Liver (tissue), 9 donors: ENCODE measurements around the gene SPACDR. TPM values are rescaled to one million over a fixed set of nuclear protein-coding genes. Genes with fewer than 3 reads are reported as not detected.
A peak's percentile ranks its signal among the peaks of the same experiment; 100 is the strongest.

Source experiments
- DNase-seq: peaks from one replicate; pipeline ENCODE4 v3.0.0-alpha.2; 2017; ENCODE audit warnings: low spot score
- H3K27ac ChIP-seq, 2 donors: one replicate each; pipeline ENCODE4 v1.7.0; 2013; ENCODE audit warnings: inconsistent platforms in 2 of 2, low read length in 2 of 2, control low read depth in 1 of 2, low read depth in 1 of 2, mild to moderate bottlenecking in 1 of 2
- H3K27me3 ChIP-seq, 4 donors: one replicate each; pipeline versions ENCODE4 v1.6.1 to v1.7.0; 2013; ENCODE audit warnings: low read length in 3 of 4, inconsistent platforms in 1 of 4, mild to moderate bottlenecking in 1 of 4, moderate library complexity in 1 of 4; ENCODE audit not compliant: control insufficient read depth in 4 of 4, insufficient read depth in 4 of 4
- H3K36me3 ChIP-seq, 4 donors: one replicate each; pipeline versions ENCODE4 v1.6.1 to v1.7.0; 2013; ENCODE audit warnings: low read length in 3 of 4, mild to moderate bottlenecking in 3 of 4, low read depth in 1 of 4, moderate library complexity in 1 of 4; ENCODE audit not compliant: control insufficient read depth in 4 of 4, insufficient read depth in 3 of 4
- H3K4me1 ChIP-seq, 4 donors: one replicate each; pipeline versions ENCODE4 v1.6.1 to v1.7.0; 2013; ENCODE audit warnings: low read length in 3 of 4, mild to moderate bottlenecking in 3 of 4, moderate library complexity in 1 of 4; ENCODE audit not compliant: control insufficient read depth in 4 of 4, insufficient read depth in 4 of 4
- H3K4me3 ChIP-seq, 3 donors: one replicate each; pipeline versions ENCODE4 v1.6.1 to v1.7.0; 2013; ENCODE audit warnings: low read length in 3 of 3, control low read depth in 1 of 3, low read depth in 1 of 3, mild to moderate bottlenecking in 1 of 3
- H3K9ac ChIP-seq, 2 donors: one replicate each; pipeline ENCODE4 v1.7.0; 2013; ENCODE audit warnings: low read length in 2 of 2, mild to moderate bottlenecking in 2 of 2, moderate library complexity in 2 of 2, control low read depth in 1 of 2, low read depth in 1 of 2
- H3K9me3 ChIP-seq, 4 donors: one replicate each; pipeline versions ENCODE4 v1.6.1 to v1.7.0; 2013; ENCODE audit warnings: low read length in 3 of 4; ENCODE audit not compliant: control insufficient read depth in 4 of 4
- FOXA1 ChIP-seq: IDR thresholded peaks from 2 replicates; pipeline ENCODE4 v1.6.1; 2016; ENCODE audit warnings: antibody characterized with exemption
- FOXA2 ChIP-seq: IDR thresholded peaks from 2 replicates; pipeline ENCODE4 v1.6.1; 2016; ENCODE audit warnings: antibody characterized with exemption
- GABPA ChIP-seq, 2 donors: IDR thresholded peaks in 1 of 2; conservative IDR thresholded peaks in 1 of 2; 2 replicates each; pipeline ENCODE4 v1.6.1; 2016; ENCODE audit warnings: antibody characterized with exemption in 2 of 2, mild to moderate bottlenecking in 1 of 2, moderate library complexity in 1 of 2
- HNF4A ChIP-seq, 2 donors: conservative IDR thresholded peaks; 2 replicates each; pipeline ENCODE4 v1.6.1; 2016; ENCODE audit warnings: antibody characterized with exemption in 2 of 2, mild to moderate bottlenecking in 2 of 2
- JUND ChIP-seq, 2 donors: IDR thresholded peaks; 2 replicates each; pipeline ENCODE4 v1.6.1; 2016; ENCODE audit warnings: antibody characterized with exemption in 2 of 2
- NR2F2 ChIP-seq: IDR thresholded peaks from 2 replicates; pipeline ENCODE4 v1.6.1; 2016; ENCODE audit warnings: antibody characterized with exemption
- RAD21 ChIP-seq, 2 donors: IDR thresholded peaks; 2 replicates each; pipeline ENCODE4 v1.6.1; 2016; ENCODE audit warnings: antibody characterized with exemption in 2 of 2, mild to moderate bottlenecking in 2 of 2
- RXRA ChIP-seq, 2 donors: IDR thresholded peaks; 2 replicates each; pipeline ENCODE4 v1.6.1; 2017 to 2018; ENCODE audit warnings: antibody characterized with exemption in 2 of 2, mild to moderate bottlenecking in 1 of 2
- SP1 ChIP-seq: IDR thresholded peaks from 2 replicates; pipeline ENCODE4 v1.6.1; 2018; ENCODE audit warnings: antibody characterized with exemption, mild to moderate bottlenecking
- TAF1 ChIP-seq: conservative IDR thresholded peaks from 2 replicates; pipeline ENCODE4 v1.6.1; 2016; ENCODE audit warnings: antibody characterized with exemption, mild to moderate bottlenecking
- WGBS: extraction: QIAGEN DNeasy Blood & Tissue Kit; methylation state at CpG from one replicate; pipeline ENCODE4 v1.1.7; 2013; 5-methylcytosine and 5-hydroxymethylcytosine counted together
- polyA plus RNA-seq, 2 donors: library from polyadenylated mRNA; stranded (reverse) in 1 of 2; unstranded in 1 of 2; fragments of 200-250 nt in 1 of 2; fragments of >200 nt in 1 of 2; fragmentation: Nextera tagmentation in 1 of 2; extraction: Ambion mirVana in 1 of 2; gene quantifications; one replicate each; pipeline versions ENCODE4 v1.2.1 to v1.2.3, GENCODE V29; 2013 to 2015
- total RNA-seq, 2 donors: library from RNA; depleted of rRNA; stranded (reverse); fragments of >200 nt; gene quantifications; one replicate each; pipeline ENCODE4 v1.2.3, GENCODE V29; 2014
- TF ChIP-seq, protein P1 (sequence below): IDR thresholded peaks from 2 replicates; pipeline ENCODE4 v1.6.1; 2016; ENCODE audit warnings: antibody characterized with exemption
- TF ChIP-seq, protein P2 (sequence below): IDR thresholded peaks from 2 replicates; pipeline ENCODE4 v1.6.1; 2016; ENCODE audit warnings: antibody characterized with exemption, mild to moderate bottlenecking
- TF ChIP-seq, protein P3 (sequence below): IDR thresholded peaks from 2 replicates; pipeline ENCODE4 v1.6.1; 2016; ENCODE audit warnings: antibody characterized with exemption
- TF ChIP-seq, protein P4 (sequence below): IDR thresholded peaks from 2 replicates; pipeline ENCODE4 v1.6.1; 2016; ENCODE audit warnings: antibody characterized with exemption
- donor health status: healthy.
- donor health status: healthy.
- donor health status: healthy.
- donor health status: healthy.
- donor health status: healthy.

The SPACDR gene
- total and polyA plus RNA-seq, 4 donors: 0.06 to 0.33 (median 0.17) TPM; not detected in 1

DNA sequence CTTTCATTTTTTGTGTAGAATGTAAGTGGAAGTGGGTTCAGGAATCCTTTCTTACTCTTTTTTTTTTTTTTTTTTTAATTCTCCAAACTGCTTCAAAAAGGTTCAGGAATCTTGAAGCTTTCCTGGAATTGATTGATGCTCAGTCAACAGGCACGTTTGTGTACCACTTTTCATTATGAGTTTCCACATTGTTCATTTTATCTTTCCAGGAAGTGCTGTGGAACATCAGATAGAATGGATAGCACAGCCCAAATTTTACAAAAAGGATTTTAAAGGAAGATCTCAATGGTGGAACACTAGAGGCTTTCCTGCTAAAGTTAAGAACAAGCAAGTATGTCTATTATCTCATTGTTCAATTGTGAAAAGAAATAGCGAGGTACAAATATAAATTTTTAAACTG lies 25.9 kb downstream of the SPACDR start:
- Histone ChIP-seq H3K27ac (no peak overlapping the region), H3K4me3 (no peak overlapping the region), H3K4me1 (peaks cover 0 to 16% (median 10%) of the 10 kb centered on the region in 4 donors)

DNA sequence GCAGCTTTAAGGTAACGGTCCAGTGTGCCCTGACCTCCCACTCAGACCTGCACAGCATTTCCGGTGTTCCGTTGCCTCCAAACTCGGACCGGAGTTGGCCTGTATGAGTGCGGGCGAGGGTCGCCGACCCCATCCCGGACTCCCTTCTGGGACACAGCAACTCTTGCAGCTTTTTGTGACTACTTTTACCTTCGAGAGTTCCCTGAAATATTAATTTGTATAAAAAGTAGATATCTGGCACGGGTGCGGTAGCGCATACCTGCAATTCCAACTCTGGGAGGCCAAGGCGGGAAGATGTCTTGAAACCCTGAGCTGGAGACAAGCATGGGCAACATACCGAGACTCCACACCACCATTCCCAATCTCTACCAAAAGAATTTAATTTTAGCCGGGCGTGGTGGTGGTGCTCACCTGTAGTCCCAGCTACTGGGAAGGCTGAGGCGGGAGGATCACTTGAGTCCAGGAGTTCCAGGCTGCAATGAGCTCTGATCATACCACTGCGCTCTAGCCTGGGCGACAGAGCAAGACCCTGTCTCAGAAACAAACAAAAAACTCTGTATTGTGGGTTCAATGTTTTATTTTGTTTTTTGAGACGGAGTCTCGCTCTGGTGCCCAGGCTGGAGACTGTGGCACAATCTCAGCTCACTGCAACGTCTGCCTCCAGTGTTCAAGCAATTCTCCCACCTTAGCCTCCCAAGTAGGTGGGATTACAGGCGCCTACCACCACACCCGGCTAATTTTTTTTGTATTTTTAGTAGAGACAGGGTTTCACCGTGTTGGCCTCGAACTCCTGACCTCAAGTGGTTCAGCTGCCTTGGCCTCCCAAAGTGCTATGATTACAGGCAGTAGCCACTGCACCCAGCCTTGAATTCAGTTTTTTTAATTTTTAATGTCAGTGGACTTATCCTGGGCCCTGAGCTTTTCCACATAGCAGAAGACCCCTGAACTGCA lies 26.6 kb downstream of the SPACDR start:
- H3K4me3 ChIP-seq: no peak overlapping the region
- 91% methylated on average over 28 of the region's 28 CpGs for WGBS
- TF ChIP-seq, protein P1, sequence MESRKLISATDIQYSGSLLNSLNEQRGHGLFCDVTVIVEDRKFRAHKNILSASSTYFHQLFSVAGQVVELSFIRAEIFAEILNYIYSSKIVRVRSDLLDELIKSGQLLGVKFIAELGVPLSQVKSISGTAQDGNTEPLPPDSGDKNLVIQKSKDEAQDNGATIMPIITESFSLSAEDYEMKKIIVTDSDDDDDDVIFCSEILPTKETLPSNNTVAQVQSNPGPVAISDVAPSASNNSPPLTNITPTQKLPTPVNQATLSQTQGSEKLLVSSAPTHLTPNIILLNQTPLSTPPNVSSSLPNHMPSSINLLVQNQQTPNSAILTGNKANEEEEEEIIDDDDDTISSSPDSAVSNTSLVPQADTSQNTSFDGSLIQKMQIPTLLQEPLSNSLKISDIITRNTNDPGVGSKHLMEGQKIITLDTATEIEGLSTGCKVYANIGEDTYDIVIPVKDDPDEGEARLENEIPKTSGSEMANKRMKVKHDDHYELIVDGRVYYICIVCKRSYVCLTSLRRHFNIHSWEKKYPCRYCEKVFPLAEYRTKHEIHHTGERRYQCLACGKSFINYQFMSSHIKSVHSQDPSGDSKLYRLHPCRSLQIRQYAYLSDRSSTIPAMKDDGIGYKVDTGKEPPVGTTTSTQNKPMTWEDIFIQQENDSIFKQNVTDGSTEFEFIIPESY: no peak
- TF ChIP-seq, protein P2, sequence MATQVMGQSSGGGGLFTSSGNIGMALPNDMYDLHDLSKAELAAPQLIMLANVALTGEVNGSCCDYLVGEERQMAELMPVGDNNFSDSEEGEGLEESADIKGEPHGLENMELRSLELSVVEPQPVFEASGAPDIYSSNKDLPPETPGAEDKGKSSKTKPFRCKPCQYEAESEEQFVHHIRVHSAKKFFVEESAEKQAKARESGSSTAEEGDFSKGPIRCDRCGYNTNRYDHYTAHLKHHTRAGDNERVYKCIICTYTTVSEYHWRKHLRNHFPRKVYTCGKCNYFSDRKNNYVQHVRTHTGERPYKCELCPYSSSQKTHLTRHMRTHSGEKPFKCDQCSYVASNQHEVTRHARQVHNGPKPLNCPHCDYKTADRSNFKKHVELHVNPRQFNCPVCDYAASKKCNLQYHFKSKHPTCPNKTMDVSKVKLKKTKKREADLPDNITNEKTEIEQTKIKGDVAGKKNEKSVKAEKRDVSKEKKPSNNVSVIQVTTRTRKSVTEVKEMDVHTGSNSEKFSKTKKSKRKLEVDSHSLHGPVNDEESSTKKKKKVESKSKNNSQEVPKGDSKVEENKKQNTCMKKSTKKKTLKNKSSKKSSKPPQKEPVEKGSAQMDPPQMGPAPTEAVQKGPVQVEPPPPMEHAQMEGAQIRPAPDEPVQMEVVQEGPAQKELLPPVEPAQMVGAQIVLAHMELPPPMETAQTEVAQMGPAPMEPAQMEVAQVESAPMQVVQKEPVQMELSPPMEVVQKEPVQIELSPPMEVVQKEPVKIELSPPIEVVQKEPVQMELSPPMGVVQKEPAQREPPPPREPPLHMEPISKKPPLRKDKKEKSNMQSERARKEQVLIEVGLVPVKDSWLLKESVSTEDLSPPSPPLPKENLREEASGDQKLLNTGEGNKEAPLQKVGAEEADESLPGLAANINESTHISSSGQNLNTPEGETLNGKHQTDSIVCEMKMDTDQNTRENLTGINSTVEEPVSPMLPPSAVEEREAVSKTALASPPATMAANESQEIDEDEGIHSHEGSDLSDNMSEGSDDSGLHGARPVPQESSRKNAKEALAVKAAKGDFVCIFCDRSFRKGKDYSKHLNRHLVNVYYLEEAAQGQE: no peak
- TF ChIP-seq GABPA (IDR thresholded peaks at IDR 0.05 in 1 of 2, conservative IDR thresholded peaks at IDR 0.05 in 1 of 2): no peak
- TF ChIP-seq JUND (IDR thresholded peaks at IDR 0.05): no peak
- no peak for TF ChIP-seq TAF1
- H3K27me3 ChIP-seq: no peaks in the 10 kb centered on the region
- peaks cover 0 to 20% (median 11%) of the 10 kb centered on the region in 4 donors for H3K4me1 ChIP-seq
- H3K36me3 ChIP-seq: peaks cover 2 to 14% (median 6%) of the 10 kb centered on the region in 4 donors
- no peak for DNase-seq
- H3K9me3 ChIP-seq: no peaks in the 10 kb centered on the region
- no peak overlapping the region for H3K9ac ChIP-seq
- peak overlapping the region; percentile 90 to 99 for H3K27ac ChIP-seq

More for the DNA sequence above, 25.9 kb downstream of the SPACDR start:
- peaks cover 2 to 11% (median 4%) of the 10 kb centered on the region in 4 donors for H3K36me3 ChIP-seq
- DNase-seq: no peak
- H3K9ac ChIP-seq: no peak overlapping the region
- TF ChIP-seq GABPA (IDR thresholded peaks at IDR 0.05 in 1 of 2, conservative IDR thresholded peaks at IDR 0.05 in 1 of 2): no peak
- TF ChIP-seq, protein P2: no peak
- no peak for TF ChIP-seq RXRA (IDR thresholded peaks at IDR 0.05)
- no peak for TF ChIP-seq SP1
- TF ChIP-seq TAF1: no peak
- TF ChIP-seq NR2F2: no peak
- TF ChIP-seq HNF4A (conservative IDR thresholded peaks at IDR 0.05): no peak
- no peak for TF ChIP-seq JUND (IDR thresholded peaks at IDR 0.05)
- TF ChIP-seq FOXA1: no peak
- TF ChIP-seq, protein P3, sequence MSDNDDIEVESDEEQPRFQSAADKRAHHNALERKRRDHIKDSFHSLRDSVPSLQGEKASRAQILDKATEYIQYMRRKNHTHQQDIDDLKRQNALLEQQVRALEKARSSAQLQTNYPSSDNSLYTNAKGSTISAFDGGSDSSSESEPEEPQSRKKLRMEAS: no peak
- no peak for TF ChIP-seq RAD21 (IDR thresholded peaks at IDR 0.05)
- TF ChIP-seq, protein P4, sequence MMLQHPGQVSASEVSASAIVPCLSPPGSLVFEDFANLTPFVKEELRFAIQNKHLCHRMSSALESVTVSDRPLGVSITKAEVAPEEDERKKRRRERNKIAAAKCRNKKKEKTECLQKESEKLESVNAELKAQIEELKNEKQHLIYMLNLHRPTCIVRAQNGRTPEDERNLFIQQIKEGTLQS: no peak
- no peak for TF ChIP-seq FOXA2
- no peaks in the 10 kb centered on the region for H3K9me3 ChIP-seq
- no peaks in the 10 kb centered on the region for H3K27me3 ChIP-seq
- WGBS: 52% methylated on average over 2 of the region's 2 CpGs
